A549 (cell line): ENCODE measurements around the gene MAST3. TPM values are rescaled to one million over a fixed set of nuclear protein-coding genes. Genes with fewer than 3 reads are reported as not detected.

Source experiments
- ATAC-seq, 2 experiments: fragments of 200-7000 bp in 1 of 2; fragments of >200 bp in 1 of 2; cut with Nextera tagmentation in 1 of 2; cut with Tn5 transposase in 1 of 2; 3 replicates each; pipeline versions ENCODE4 v1.8.0 to v1.9.1; 2018 to 2020; ENCODE audit warnings: mild to moderate bottlenecking in 1 of 2, moderate library complexity in 1 of 2
- CTCF ChIA-PET: fragments of 300-600 bp; sonication (Branson Sonifier 250); formaldehyde crosslinking; extraction: SDS; loops from one replicate; lab custom pipeline; 2021; ENCODE audit warnings: antibody characterized with exemption, inconsistent platforms; lab: Yijun Ruan, JAX
- POLR2A ChIA-PET: fragments of 350-600 bp; formaldehyde crosslinking; extraction: SDS; loops from one replicate; lab custom pipeline; 2021; ENCODE audit warnings: antibody characterized with exemption, inconsistent platforms; lab: Yijun Ruan, JAX
- DNase-seq, 2 experiments: peaks; one replicate each; pipeline versions ENCODE4 v3.0.0 to v3.0.0-alpha.2; 2011 to 2016; ENCODE audit warnings: low read depth in 1 of 2, low spot score in 1 of 2
- FAIRE-seq: peaks from 2 replicates; lab custom pipeline; 2011; peaks lifted over from hg19 to GRCh38; lab: Jason Lieb, UNC
- H3K27ac ChIP-seq, 2 experiments: fragments of >200 bp; sonication (Bioruptor Twin); formaldehyde crosslinking; 3 replicates each; pipeline ENCODE4 v1.5.1; 2016 to 2017
- H3K4me1 ChIP-seq: fragments of >200 bp; sonication (Bioruptor Twin); formaldehyde crosslinking; 3 replicates; pipeline ENCODE4 v1.6.1; 2016
- H3K4me2 ChIP-seq: fragments of >200 bp; sonication (Bioruptor Twin); formaldehyde crosslinking; 3 replicates; pipeline ENCODE4 v1.6.1; 2016
- H3K4me3 ChIP-seq: fragments of >200 bp; sonication (Bioruptor Twin); formaldehyde crosslinking; 3 replicates; pipeline ENCODE4 v1.5.1; 2016
- H3K9me3 ChIP-seq: fragments of >200 bp; sonication (Bioruptor Twin); formaldehyde crosslinking; 3 replicates; pipeline ENCODE4 v1.6.1; 2016
- CBX8 ChIP-seq: fragments of 200-600 bp; sonication (generic); IDR thresholded peaks from 2 replicates; pipeline ENCODE4 v1.6.1; 2016
- CEBPB ChIP-seq, 2 experiments: fragments of >200 bp in 1 of 2; sonication (Bioruptor Twin) in 1 of 2; formaldehyde crosslinking in 1 of 2; IDR thresholded peaks; 2 replicates each; pipeline ENCODE4 v1.6.1; 2012 to 2016
- CHD2 ChIP-seq: fragments of 150-350 bp; IDR thresholded peaks from 2 replicates; pipeline ENCODE4 v1.6.1; 2014; ENCODE audit warnings: low read length; ENCODE audit not compliant: partially characterized antibody
- E2F6 ChIP-seq: IDR thresholded peaks from 2 replicates; pipeline ENCODE4 v1.6.1; 2012; ENCODE audit warnings: low read depth, borderline replicate concordance
- ELK1 ChIP-seq: fragments of 150-350 bp; IDR thresholded peaks from 2 replicates; pipeline ENCODE4 v1.6.1; 2014; ENCODE audit warnings: low read depth, mild to moderate bottlenecking, low read length
- HEYL ChIP-seq: fragments of 250-450 bp; sonication (Bioruptor Pico); IDR thresholded peaks from 2 replicates; pipeline ENCODE4 v1.8.0; 2021; ENCODE audit warnings: mild to moderate bottlenecking, moderate library complexity
- HOXB13 ChIP-seq: fragments of 250-450 bp; sonication (Bioruptor Pico); IDR thresholded peaks from 2 replicates; pipeline ENCODE4 v1.5.0; 2020; ENCODE audit warnings: low read depth, mild to moderate bottlenecking, moderate library complexity
- JUN ChIP-seq, 2 experiments: fragments of >200 bp; sonication (Bioruptor Twin); formaldehyde crosslinking; IDR thresholded peaks; 2 replicates in 1 of 2; 3 replicates in 1 of 2; pipeline ENCODE4 v1.6.1; 2016 to 2017
- JUNB ChIP-seq: fragments of >200 bp; sonication (Bioruptor Twin); formaldehyde crosslinking; IDR thresholded peaks from 2 replicates; pipeline ENCODE4 v1.6.1; 2016
- MAZ ChIP-seq: fragments of 150-350 bp; IDR thresholded peaks from 2 replicates; pipeline ENCODE4 v1.6.1; 2014; ENCODE audit warnings: antibody characterized with exemption, low read depth, low read length, borderline replicate concordance
- NFE2L2 ChIP-seq: fragments of 150-350 bp; conservative IDR thresholded peaks from 2 replicates; pipeline ENCODE4 v1.6.1; 2014; ENCODE audit warnings: low read length
- PBX3 ChIP-seq: IDR thresholded peaks from 2 replicates; pipeline ENCODE4 v1.6.1; 2012
- POLR2AphosphoS2 ChIP-seq: conservative IDR thresholded peaks from 2 replicates; pipeline ENCODE4 v1.6.1; 2012; ENCODE audit warnings: low read length, improper control_type of control experiment, inconsistent platforms
- RCOR1 ChIP-seq: fragments of 150-350 bp; IDR thresholded peaks from 2 replicates; pipeline ENCODE4 v1.6.1; 2014; ENCODE audit warnings: antibody characterized with exemption, low read length, low read depth
- SMC3 ChIP-seq: fragments of >200 bp; sonication (Bioruptor Twin); formaldehyde crosslinking; IDR thresholded peaks from 3 replicates; pipeline ENCODE4 v1.6.1; 2018; ENCODE audit warnings: inconsistent platforms
- ZC3H11A ChIP-seq: fragments of 450-650 bp; IDR thresholded peaks from 2 replicates; pipeline ENCODE4 v1.6.1; 2014; ENCODE audit warnings: antibody characterized with exemption, mild to moderate bottlenecking
- WGBS: methylation state at CpG from one replicate; pipeline ENCODE4 v1.1.6; 2017; ENCODE audit errors: missing lambda C conversion rate; 5-methylcytosine and 5-hydroxymethylcytosine counted together
- polyA plus RNA-seq, 4 experiments: library from polyadenylated mRNA; depleted of rRNA in 3 of 4; stranded (reverse); fragments of >200 nt; fragmentation: RNase III in 1 of 4; extraction: RNeasy Plus Mini Kit Qiagen cat#74134 plus additional on column Dnase treatment in 1 of 4; gene quantifications; 2 replicates in 3 of 4; 3 replicates in 1 of 4; pipeline ENCODE4 v1.2.3, GENCODE V29; 2011 to 2017
- TF ChIP-seq, protein P1 (sequence below): fragments of 250-450 bp; sonication (Bioruptor Pico); IDR thresholded peaks from 2 replicates; pipeline ENCODE4 v1.5.0; 2020; ENCODE audit warnings: low read depth, mild to moderate bottlenecking, moderate library complexity
- TF ChIP-seq, protein P2 (sequence below): fragments of >200 bp; sonication (Bioruptor Twin); formaldehyde crosslinking; IDR thresholded peaks from 3 replicates; pipeline ENCODE4 v1.6.1; 2016
- TF ChIP-seq, protein P3 (sequence below): IDR thresholded peaks from 2 replicates; pipeline ENCODE4 v1.6.1; 2012

MAST3 gene
- polyA plus RNA-seq, 2 of the 4 experiments (the other 2 are of a cell fraction), result 1.3 to 2.5 TPM

- TF ChIP-seq HEYL (no peak), ZC3H11A (no peak), CBX8 (no peak), JUNB (no peak)
These were observed 16.9 kb downstream of the MAST3 start for GRCh38 chr19:18114483-18114882.

DNA sequence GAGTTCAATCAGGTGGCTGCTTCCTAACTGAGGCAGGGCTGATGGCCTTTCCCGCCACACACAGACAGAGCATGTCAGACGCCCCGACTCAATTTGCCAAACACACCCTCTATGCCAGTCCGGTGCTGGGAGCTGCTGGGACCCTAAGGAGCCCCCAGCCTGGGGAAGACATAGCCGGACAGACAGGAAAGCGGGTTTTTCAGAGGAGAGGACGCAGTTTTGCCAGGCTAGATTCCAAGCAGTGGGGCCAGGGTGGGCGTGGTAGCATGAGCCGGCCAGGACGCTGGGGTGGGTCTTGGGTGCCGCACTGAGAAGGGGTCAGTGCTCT lies 19.8 kb downstream of the MAST3 start:
- peak overlapping the region; percentile 96 for H3K4me2 ChIP-seq
- ATAC-seq (peak in 1 of 2 experiments; percentile 30; a peak in 3 of 6 replicates), FAIRE-seq (no peak), DNase-seq (no peak)
- ChIA-PET CTCF (interaction anchor here (1.1 to 2.1 kb wide), 4 partner anchors 35 to 102 kb away, joined by 3 to 4 read pairs (median 4); partner anchors contain the start of gene PIK3R2), POLR2A (no interaction called here)
- no peaks in the 10 kb centered on the region for H3K9me3 ChIP-seq
- 50% methylated on average over 10 of the region's 11 CpGs for WGBS
- no peak for TF ChIP-seq JUN (IDR thresholded peaks at IDR 0.05)
- TF ChIP-seq JUNB, result no peak
- no peak for TF ChIP-seq RCOR1
- no peak for TF ChIP-seq POLR2AphosphoS2
- TF ChIP-seq, protein P1, sequence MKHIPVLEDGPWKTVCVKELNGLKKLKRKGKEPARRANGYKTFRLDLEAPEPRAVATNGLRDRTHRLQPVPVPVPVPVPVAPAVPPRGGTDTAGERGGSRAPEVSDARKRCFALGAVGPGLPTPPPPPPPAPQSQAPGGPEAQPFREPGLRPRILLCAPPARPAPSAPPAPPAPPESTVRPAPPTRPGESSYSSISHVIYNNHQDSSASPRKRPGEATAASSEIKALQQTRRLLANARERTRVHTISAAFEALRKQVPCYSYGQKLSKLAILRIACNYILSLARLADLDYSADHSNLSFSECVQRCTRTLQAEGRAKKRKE (CRISPR knock-in tag), result no peak
- TF ChIP-seq ELK1, result no peak
- TF ChIP-seq PBX3, result no peak
- no peak for TF ChIP-seq CEBPB (IDR thresholded peaks at IDR 0.05)
- TF ChIP-seq, protein P2, sequence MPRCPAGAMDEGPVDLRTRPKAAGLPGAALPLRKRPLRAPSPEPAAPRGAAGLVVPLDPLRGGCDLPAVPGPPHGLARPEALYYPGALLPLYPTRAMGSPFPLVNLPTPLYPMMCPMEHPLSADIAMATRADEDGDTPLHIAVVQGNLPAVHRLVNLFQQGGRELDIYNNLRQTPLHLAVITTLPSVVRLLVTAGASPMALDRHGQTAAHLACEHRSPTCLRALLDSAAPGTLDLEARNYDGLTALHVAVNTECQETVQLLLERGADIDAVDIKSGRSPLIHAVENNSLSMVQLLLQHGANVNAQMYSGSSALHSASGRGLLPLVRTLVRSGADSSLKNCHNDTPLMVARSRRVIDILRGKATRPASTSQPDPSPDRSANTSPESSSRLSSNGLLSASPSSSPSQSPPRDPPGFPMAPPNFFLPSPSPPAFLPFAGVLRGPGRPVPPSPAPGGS, result no peak
- no peak for TF ChIP-seq MAZ
- no peak for TF ChIP-seq SMC3
- H3K4me1 ChIP-seq, result 0 out of 3 replicates have a peak, but pooled peaks cover 8% of the 10 kb centered on the region
- H3K4me3 ChIP-seq, result peak overlapping the region; percentile 71
- H3K27ac ChIP-seq, result peak overlapping the region in 1 of 2 experiments; percentile 84; a peak in 3 of 6 replicates

More at GRCh38 chr19:18114483-18114882, 16.9 kb downstream of the MAST3 start:
- DNase-seq (no peak), ATAC-seq (no peak), FAIRE-seq (no peak)
- peaks cover 12% of the 10 kb centered on the region for H3K4me1 ChIP-seq
- no peak overlapping the region for H3K27ac ChIP-seq
- H3K4me3 ChIP-seq, result no peak overlapping the region
- POLR2A ChIA-PET, result no interaction called here
- H3K4me2 ChIP-seq, result no peak overlapping the region
- H3K9me3 ChIP-seq, result no peaks in the 10 kb centered on the region
- 90% methylated on average over 4 of the region's 4 CpGs for WGBS
- CTCF ChIA-PET, result interaction anchor here (1.6 to 1.8 kb wide), 2 partner anchors 46 to 53 kb away, joined by 5 to 12 read pairs; no protein-coding TSS in a partner anchor

DNA sequence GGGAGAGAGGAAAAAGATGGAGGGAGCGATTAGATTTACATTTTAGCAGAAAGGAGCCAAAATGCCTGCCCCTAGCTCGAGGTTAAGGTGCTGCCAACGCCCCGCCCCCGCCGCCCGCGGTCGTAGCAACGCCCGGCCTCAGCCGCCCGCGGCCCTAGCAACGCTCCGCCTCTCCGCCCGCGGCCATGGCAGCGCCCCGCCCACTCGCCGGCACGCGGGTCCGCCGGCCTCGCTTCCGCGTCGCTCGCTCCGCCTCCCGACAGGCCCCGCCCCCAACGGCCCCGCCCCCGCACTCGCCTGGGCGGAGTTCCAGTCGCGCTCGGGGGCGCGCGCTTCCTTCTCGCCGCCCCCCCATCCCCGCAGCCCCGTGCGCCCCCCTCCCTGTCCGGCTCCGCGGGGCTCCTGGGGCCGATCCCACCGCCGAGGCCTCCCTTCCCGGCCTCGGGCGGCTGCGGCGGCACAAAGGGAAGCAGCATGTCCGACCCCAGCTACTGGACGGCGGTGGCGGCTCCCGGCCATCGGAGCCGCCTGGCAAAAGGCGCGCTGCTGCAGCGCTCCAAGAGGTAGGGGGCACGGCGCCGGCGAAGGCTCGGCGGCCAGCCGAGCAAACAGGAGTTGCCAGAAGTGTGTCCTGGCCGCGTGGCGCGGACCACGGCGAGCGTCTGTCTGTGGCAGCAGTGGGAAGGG lies 20.3 kb downstream of the MAST3 start:
- CTCF ChIA-PET, result interaction anchor here (1.1 to 2.1 kb wide), 4 partner anchors 35 to 101 kb away, joined by 3 to 4 read pairs (median 4); partner anchors contain the start of gene PIK3R2
- peak overlapping the region; percentile 71 for H3K4me3 ChIP-seq
- H3K4me1 ChIP-seq, result 0 out of 3 replicates have a peak, but pooled peaks cover 8% of the 10 kb centered on the region
- peak overlapping the region; percentile 96 for H3K4me2 ChIP-seq
- FAIRE-seq (no peak), DNase-seq (peak; percentile 55 to 70), ATAC-seq (peak; percentile 73 to 83)
- WGBS, result 7% methylated on average over 6 of the region's 86 CpGs
- no peak for TF ChIP-seq NFE2L2
- TF ChIP-seq CHD2, result no peak
- TF ChIP-seq E2F6, result peak; percentile 61; the same call in 1 of the 2 replicates
- TF ChIP-seq, protein P3, sequence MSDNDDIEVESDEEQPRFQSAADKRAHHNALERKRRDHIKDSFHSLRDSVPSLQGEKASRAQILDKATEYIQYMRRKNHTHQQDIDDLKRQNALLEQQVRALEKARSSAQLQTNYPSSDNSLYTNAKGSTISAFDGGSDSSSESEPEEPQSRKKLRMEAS, result peak; percentile 3; the same call in 1 of the 2 replicates
- TF ChIP-seq HOXB13, result no peak
- H3K27ac ChIP-seq, result peak overlapping the region; percentile 76 to 84
- POLR2A ChIA-PET, result no interaction called here
- no peaks in the 10 kb centered on the region for H3K9me3 ChIP-seq
